Osteocyte (in vitro differentiated cells): Measurements from ENCODE around the gene ITPR2. TPM values are rescaled to one million over a fixed set of nuclear protein-coding genes. Genes with fewer than 3 reads are reported as not detected.

ENCODE experiments used
- DNase-seq: peaks from one replicate; pipeline ENCODE4 v3.0.0; 2021; ENCODE audit warnings: mixed read lengths; ENCODE audit not compliant: unreplicated experiment; ENCODE audit errors: extremely low spot score
- H3K27ac Mint-ChIP-seq: one replicate; pipeline ENCODE4 v1.8.0; 2021; ENCODE audit warnings: mild to moderate bottlenecking, mixed read lengths; ENCODE audit not compliant: unreplicated experiment
- H3K27me3 Mint-ChIP-seq: one replicate; pipeline ENCODE4 v1.8.0; 2021; ENCODE audit warnings: mixed read lengths; ENCODE audit not compliant: unreplicated experiment
- H3K36me3 Mint-ChIP-seq: one replicate; pipeline ENCODE4 v1.8.0; 2021; ENCODE audit warnings: mixed read lengths; ENCODE audit not compliant: unreplicated experiment
- H3K4me1 Mint-ChIP-seq: one replicate; pipeline ENCODE4 v1.8.0; 2021; ENCODE audit warnings: mixed read lengths; ENCODE audit not compliant: unreplicated experiment
- H3K4me3 Mint-ChIP-seq: one replicate; pipeline ENCODE4 v1.8.0; 2021; ENCODE audit warnings: mild to moderate bottlenecking, moderate library complexity, mixed read lengths; ENCODE audit not compliant: unreplicated experiment
- H3K9me3 Mint-ChIP-seq: one replicate; pipeline ENCODE4 v1.8.0; 2021; ENCODE audit warnings: mixed read lengths; ENCODE audit not compliant: unreplicated experiment
- CTCF ChIP-seq: fragments of 200-600 bp; sonication (generic); IDR thresholded peaks from 2 replicates; pipeline ENCODE4 v1.5.0; 2021; ENCODE audit warnings: antibody characterized with exemption, mild to moderate bottlenecking, moderate library complexity
- total RNA-seq: library from RNA; stranded (reverse); gene quantifications from 2 replicates; pipeline ENCODE4 v1.2.1, GENCODE V29; 2021

ITPR2 gene
- total RNA-seq, 1 donor from 2014 or later: 22.1 TPM

- Mint-ChIP-seq H3K4me3 (no peak overlapping the region), H3K4me1 (peaks cover 7% of the 10 kb centered on the region), H3K36me3 (no peaks in the 10 kb centered on the region), H3K27me3 (no peaks in the 10 kb centered on the region), H3K27ac (no peak overlapping the region), H3K9me3 (no peaks in the 10 kb centered on the region)
- TF ChIP-seq CTCF: no peak
- DNase-seq: no peak
Measured at GRCh38 chr12:26369588-26369987, 463.4 kb downstream of the ITPR2 start.

GRCh38 chr12:26367991-26368730 lies 464.8 kb downstream of the ITPR2 start:
- Mint-ChIP-seq H3K9me3 (no peaks in the 10 kb centered on the region), H3K36me3 (no peaks in the 10 kb centered on the region), H3K27me3 (no peaks in the 10 kb centered on the region), H3K27ac (no peak overlapping the region), H3K4me1 (peaks cover 3% of the 10 kb centered on the region), H3K4me3 (no peak overlapping the region)
- TF ChIP-seq CTCF: no peak
- no peak for DNase-seq

GRCh38 chr12:26361964-26362363 lies 471.0 kb downstream of the ITPR2 start:
- no peak for DNase-seq
- Mint-ChIP-seq H3K4me3 (no peak overlapping the region), H3K36me3 (no peaks in the 10 kb centered on the region)

GRCh38 chr12:26360062-26360461 lies 472.9 kb downstream of the ITPR2 start:
- no peak for DNase-seq
- TF ChIP-seq CTCF: no peak
- no peaks in the 10 kb centered on the region for H3K9me3 Mint-ChIP-seq
- H3K4me3 Mint-ChIP-seq: no peak overlapping the region
- no peaks in the 10 kb centered on the region for H3K4me1 Mint-ChIP-seq
- no peaks in the 10 kb centered on the region for H3K36me3 Mint-ChIP-seq
- H3K27me3 Mint-ChIP-seq: no peaks in the 10 kb centered on the region
- H3K27ac Mint-ChIP-seq: no peak overlapping the region

More at GRCh38 chr12:26361964-26362363, 471.0 kb downstream of the ITPR2 start:
- Mint-ChIP-seq H3K9me3 (no peaks in the 10 kb centered on the region), H3K27me3 (no peaks in the 10 kb centered on the region), H3K4me1 (no peaks in the 10 kb centered on the region), H3K27ac (no peak overlapping the region)
- TF ChIP-seq CTCF: no peak

- Mint-ChIP-seq H3K27ac (no peak overlapping the region), H3K36me3 (no peaks in the 10 kb centered on the region), H3K4me1 (no peaks in the 10 kb centered on the region), H3K27me3 (no peaks in the 10 kb centered on the region), H3K4me3 (no peak overlapping the region), H3K9me3 (no peaks in the 10 kb centered on the region)
- no peak for DNase-seq
- TF ChIP-seq CTCF: no peak
Measured at GRCh38 chr12:26359576-26359975, 473.4 kb downstream of the ITPR2 start.
